Thoracic aorta (tissue), 2 donors: ENCODE measurements around the gene C2orf92. TPM values are rescaled to one million over a fixed set of nuclear protein-coding genes. Genes with fewer than 3 reads are reported as not detected.
A peak's percentile ranks its signal among the peaks of the same experiment; 100 is the strongest.

Experiments used
- ATAC-seq: fragments of 150-250 bp; one replicate; pipeline ENCODE4 v1.8.0; 2017; ENCODE audit warnings: low read depth; ENCODE audit not compliant: insufficient number of reproducible peaks, low FRiP score
- DNase-seq: peaks from one replicate; pipeline ENCODE4 v3.0.0-alpha.2; 2020; ENCODE audit warnings: low spot score
- H3K27ac ChIP-seq, 2 donors: fragments of 200-600 bp; sonication (generic); 1 replicate in 1 of 2; 2 replicates in 1 of 2; pipeline ENCODE4 v1.5.1; 2016; ENCODE audit warnings: mild to moderate bottlenecking in 2 of 2, moderate library complexity in 2 of 2
- H3K27me3 ChIP-seq: fragments of 200-600 bp; sonication (generic); replicated peaks from 2 replicates; pipeline ENCODE4 v1.6.0; 2016; ENCODE audit warnings: mild to moderate bottlenecking; ENCODE audit not compliant: insufficient read depth
- H3K36me3 ChIP-seq: fragments of 200-600 bp; sonication (generic); one replicate; pipeline ENCODE4 v1.5.1; 2016
- H3K4me1 ChIP-seq, 2 donors: fragments of 200-600 bp; sonication (generic); 1 replicate in 1 of 2; 2 replicates in 1 of 2; pipeline versions ENCODE4 v1.5.1 to v1.6.0; 2016; ENCODE audit warnings: low read depth in 2 of 2, mild to moderate bottlenecking in 1 of 2; ENCODE audit not compliant: control insufficient read depth in 1 of 2
- H3K4me3 ChIP-seq: fragments of 200-600 bp; sonication (generic); 2 replicates; pipeline ENCODE4 v1.5.1; 2016; ENCODE audit warnings: mild to moderate bottlenecking
- H3K9me3 ChIP-seq: fragments of 200-600 bp; sonication (generic); 2 replicates; pipeline ENCODE4 v1.5.1; 2016
- CTCF ChIP-seq: fragments of 200-600 bp; sonication (generic); IDR thresholded peaks from one replicate; pipeline ENCODE4 v1.5.1; 2019; ENCODE audit warnings: antibody characterized with exemption
- total RNA-seq, 2 donors: library from RNA; depleted of rRNA; stranded (reverse); fragments of >200 nt; gene quantifications; one replicate each; pipeline versions ENCODE4 v1.1.0 to v1.2.3, GENCODE V29; 2016

C2orf92 gene
- total RNA-seq, 2 donors from 2014 or later: 13.7 to 32.0 TPM

- H3K36me3 ChIP-seq: no peaks in the 10 kb centered on the region
- TF ChIP-seq CTCF: no peak
- H3K27ac ChIP-seq: no peak overlapping the region
- no peaks in the 10 kb centered on the region for H3K4me1 ChIP-seq
- DNase-seq (no peak), ATAC-seq (no peak)
- H3K27me3 ChIP-seq: no peaks in the 10 kb centered on the region
- H3K9me3 ChIP-seq: no peaks in the 10 kb centered on the region
- no peak overlapping the region for H3K4me3 ChIP-seq
Measured at GRCh38 chr2:97688062-97688827, 18.7 kb downstream of the C2orf92 start.

- no peaks in the 10 kb centered on the region for H3K4me1 ChIP-seq
- H3K4me3 ChIP-seq: no peak overlapping the region
- no peaks in the 10 kb centered on the region for H3K36me3 ChIP-seq
- no peaks in the 10 kb centered on the region for H3K9me3 ChIP-seq
- no peaks in the 10 kb centered on the region for H3K27me3 ChIP-seq
- ATAC-seq (no peak), DNase-seq (no peak)
- no peak for TF ChIP-seq CTCF
- H3K27ac ChIP-seq: no peak overlapping the region
Measured at GRCh38 chr2:97691166-97691565, 21.7 kb downstream of the C2orf92 start.

- no peak for TF ChIP-seq CTCF
- Histone ChIP-seq H3K4me3 (no peak overlapping the region), H3K4me1 (no peaks in the 10 kb centered on the region), H3K36me3 (no peaks in the 10 kb centered on the region), H3K9me3 (no peaks in the 10 kb centered on the region), H3K27me3 (no peaks in the 10 kb centered on the region), H3K27ac (no peak overlapping the region)
- no peak for ATAC-seq
- no peak for DNase-seq
Measured at GRCh38 chr2:97693476-97693875, 24.0 kb downstream of the C2orf92 start.

- DNase-seq (no peak), ATAC-seq (no peak)
- Histone ChIP-seq H3K27ac (no peak overlapping the region), H3K4me1 (no peaks in the 10 kb centered on the region), H3K36me3 (no peaks in the 10 kb centered on the region), H3K4me3 (no peak overlapping the region), H3K9me3 (no peaks in the 10 kb centered on the region), H3K27me3 (no peaks in the 10 kb centered on the region)
- no peak for TF ChIP-seq CTCF
Measured at GRCh38 chr2:97695744-97696143, 26.2 kb downstream of the C2orf92 start.

- no peaks in the 10 kb centered on the region for H3K27me3 ChIP-seq
- no peaks in the 10 kb centered on the region for H3K4me1 ChIP-seq
- TF ChIP-seq CTCF: peak; percentile 94
- DNase-seq (peak; percentile 61), ATAC-seq (no peak)
- H3K4me3 ChIP-seq: peak overlapping the region; percentile 41
- no peaks in the 10 kb centered on the region for H3K9me3 ChIP-seq
- H3K27ac ChIP-seq: no peak overlapping the region
- H3K36me3 ChIP-seq: no peaks in the 10 kb centered on the region
Measured at GRCh38 chr2:97697252-97698235, 28.0 kb downstream of the C2orf92 start.
